HCT116 (cell line): ENCODE data around the gene SCARB1. TPM values are rescaled to one million over a fixed set of nuclear protein-coding genes. Genes with fewer than 3 reads are reported as not detected.

ENCODE experiments used
- ATAC-seq: fragments of 200-7000 bp; cut with Tn5 transposase; 2 replicates; pipeline ENCODE4 v1.9.1; 2020; ENCODE audit warnings: mild to moderate bottlenecking, moderate library complexity
- BruUV-seq: library from RNA; stranded (reverse); fragments of 400-500 nt; replicated peaks from 2 replicates; lab custom pipeline; 2021; lab: Mats Ljungman, UMichigan
- CTCF ChIA-PET: fragments of 300-600 bp; sonication (Branson Sonifier 250); formaldehyde crosslinking; loops from one replicate; lab custom pipeline; 2021; ENCODE audit warnings: antibody characterized with exemption; lab: Charles Lee
- POLR2A ChIA-PET: fragments of 300-600, 350-600 bp; sonication (Branson Sonifier 250); formaldehyde crosslinking; loops from one replicate; lab custom pipeline; 2021; ENCODE audit warnings: antibody characterized with exemption; lab: Charles Lee
- RAD21 ChIA-PET, 2 experiments: fragments of 300-600 bp; sonication (Branson Sonifier 250); formaldehyde crosslinking; loops; one replicate each; lab custom pipeline; 2023; ENCODE audit warnings: low total read pairs in 2 of 2; ENCODE audit not compliant: uncharacterized antibody in 2 of 2, unreplicated experiment in 2 of 2, low non-redundant PET in 1 of 2; lab: Charles Lee
- DNase-seq: peaks from one replicate; pipeline ENCODE4 v3.0.0-alpha.2; 2010; ENCODE audit warnings: low read depth, low spot score
- H2AFZ ChIP-seq: fragments of 200-600 bp; shearing (Covaris generic), sonication (generic); 2 replicates; pipeline ENCODE4 v1.6.1; 2017; ENCODE audit warnings: low read depth, mixed run types, mixed read lengths, antibody characterized with exemption, low read length; ENCODE audit not compliant: poor library complexity, severe bottlenecking
- H3K27ac ChIP-seq: 2 replicates; pipeline ENCODE4 v1.5.1; 2012; ENCODE audit warnings: low read depth, low read length
- H3K27me3 ChIP-seq: fragments of 200-600 bp; sonication (generic); 2 replicates; pipeline ENCODE4 v1.6.1; 2016; ENCODE audit warnings: mixed run types, low read length, mixed read lengths; ENCODE audit not compliant: insufficient read depth
- H3K36me3 ChIP-seq, 2 experiments: fragments of 200-500 bp in 1 of 2; fragments of 200-600 bp in 1 of 2; sonication (Bioruptor generic) in 1 of 2; sonication (generic) in 1 of 2; 2 replicates each; pipeline versions ENCODE4 v1.5.1 to v1.6.1; 2014 to 2016; ENCODE audit warnings: low read length in 2 of 2, inconsistent platforms in 1 of 2, mixed read lengths in 1 of 2, mixed run types in 1 of 2; ENCODE audit not compliant: insufficient read depth in 2 of 2, control insufficient read depth in 1 of 2
- H3K4me1 ChIP-seq, 2 experiments: fragments of 200-600 bp in 1 of 2; sonication (generic) in 1 of 2; 2 replicates each; pipeline versions ENCODE4 v1.5.1 to v1.6.1; 2012 to 2017; ENCODE audit warnings: low read length in 2 of 2, inconsistent platforms in 1 of 2, mild to moderate bottlenecking in 1 of 2, mixed read lengths in 1 of 2, mixed run types in 1 of 2, moderate library complexity in 1 of 2; ENCODE audit not compliant: insufficient read depth in 2 of 2, control insufficient read depth in 1 of 2
- H3K4me2 ChIP-seq: fragments of 200-600 bp; sonication (generic); 2 replicates; pipeline ENCODE4 v1.6.1; 2017; ENCODE audit warnings: mixed run types, low read length, mixed read lengths
- H3K4me3 ChIP-seq, 2 experiments: fragments of 200-600 bp in 1 of 2; sonication (generic) in 1 of 2; replicated peaks in 1 of 2; 2 replicates each; pipeline ENCODE4 v1.5.1; 2011 to 2016; ENCODE audit warnings: low read length in 2 of 2, control low read depth in 1 of 2, low read depth in 1 of 2, mild to moderate bottlenecking in 1 of 2, mixed read lengths in 1 of 2, mixed run types in 1 of 2
- H3K79me2 ChIP-seq: fragments of 200-600 bp; sonication (generic); 2 replicates; pipeline ENCODE4 v1.6.1; 2017; ENCODE audit warnings: mild to moderate bottlenecking, mixed run types, low read length, moderate library complexity, mixed read lengths; ENCODE audit not compliant: insufficient read depth
- H3K9ac ChIP-seq: fragments of 200-600 bp; sonication (generic); 2 replicates; pipeline ENCODE4 v1.6.1; 2016; ENCODE audit warnings: low read length, mixed read lengths
- H3K9me2 ChIP-seq: fragments of 200-600 bp; sonication (generic), shearing (Covaris generic); 2 replicates; pipeline ENCODE4 v1.6.1; 2017; ENCODE audit warnings: mixed run types, mild to moderate bottlenecking, moderate library complexity; ENCODE audit not compliant: insufficient read depth
- H3K9me3 ChIP-seq, 2 experiments: fragments of 200-500 bp in 1 of 2; fragments of 200-600 bp in 1 of 2; sonication (Bioruptor generic) in 1 of 2; sonication (generic) in 1 of 2; 2 replicates each; pipeline ENCODE4 v1.6.1; 2014 to 2017; ENCODE audit warnings: low read length in 2 of 2, mixed read lengths in 2 of 2, inconsistent platforms in 1 of 2, low read depth in 1 of 2, mild to moderate bottlenecking in 1 of 2, mixed run types in 1 of 2, moderate library complexity in 1 of 2; ENCODE audit not compliant: control insufficient read depth in 1 of 2, insufficient read depth in 1 of 2
- H4K20me1 ChIP-seq: fragments of 200-600 bp; sonication (generic), shearing (Covaris generic); 2 replicates; pipeline ENCODE4 v1.6.1; 2017; ENCODE audit warnings: mixed run types, mild to moderate bottlenecking, moderate library complexity; ENCODE audit not compliant: insufficient read depth
- CTCF ChIP-seq, 3 experiments: fragments of 200-600 bp in 1 of 3; sonication (generic) in 1 of 3; IDR thresholded peaks in 2 of 3; conservative IDR thresholded peaks in 1 of 3; 2 replicates each; pipeline ENCODE4 v1.5.1; 2012 to 2017; ENCODE audit warnings: low read depth in 2 of 3, low read length in 2 of 3, antibody characterized with exemption in 1 of 3, borderline replicate concordance in 1 of 3, control low read depth in 1 of 3, mild to moderate bottlenecking in 1 of 3, mixed read lengths in 1 of 3, mixed run types in 1 of 3, moderate library complexity in 1 of 3; ENCODE audit not compliant: insufficient read depth in 1 of 3
- POLR2AphosphoS5 ChIP-seq: IDR thresholded peaks from 2 replicates; pipeline ENCODE4 v1.6.1; 2011; ENCODE audit warnings: mild to moderate bottlenecking, low read depth, low read length, moderate library complexity
- REST ChIP-seq: IDR thresholded peaks from 2 replicates; pipeline ENCODE4 v1.6.1; 2012; ENCODE audit warnings: low read depth
- TCF7L2 ChIP-seq: IDR thresholded peaks from 2 replicates; pipeline ENCODE4 v1.7.0; 2011; ENCODE audit warnings: borderline replicate concordance, inconsistent platforms; ENCODE audit not compliant: insufficient read depth, insufficient read length; ENCODE audit errors: extremely low read depth
- YY1 ChIP-seq: IDR thresholded peaks from 2 replicates; pipeline ENCODE4 v1.6.1; 2011; ENCODE audit warnings: low read length, low read depth, moderate library complexity, mild to moderate bottlenecking; ENCODE audit not compliant: insufficient replicate concordance; ENCODE audit errors: extremely low read depth
- intact Hi-C: fragments of 100-400 bp; cut with micrococcal nuclease; formaldehyde crosslinking; loops from 2 replicates; pipeline ENCODE4 v1.10.0; 2022
- total RNA-seq: library from RNA; stranded (reverse); gene quantifications from one replicate; pipeline ENCODE4 v1.2.1, GENCODE V29; 2021; ENCODE audit not compliant: unreplicated experiment

Gene SCARB1
- total RNA-seq, 1 experiment from 2014 or later = 95.5 TPM

- Histone ChIP-seq H3K4me1 (peaks cover 53 to 66% of the 10 kb centered on the region in 2 experiments), H3K27ac (peak overlapping the region; percentile 51), H3K27me3 (no peaks in the 10 kb centered on the region), H3K4me2 (peak overlapping the region; percentile 73), H2AFZ (peak overlapping the region; percentile 68), H3K36me3 (no peaks in the 10 kb centered on the region), H3K4me3 (peak overlapping the region; percentile 21 to 45), H3K9me2 (no peaks in the 10 kb centered on the region), H3K9me3 (no peaks in the 10 kb centered on the region), H4K20me1 (no peaks in the 10 kb centered on the region), H3K9ac (peak overlapping the region; percentile 29; the same call in 1 of the 2 replicates), H3K79me2 (no peaks in the 10 kb centered on the region)
- RAD21 ChIA-PET = interaction anchor here in 1 of 2 experiments (0.9 kb wide), 2 partner anchors 24 to 26 kb away, joined by 3 to 4 read pairs; no protein-coding TSS in a partner anchor
- intact Hi-C loops = loop anchor here (10.0 kb wide), 1 partner anchor 226 kb away; no protein-coding TSS in a partner anchor
- no peak for TF ChIP-seq REST
- TF ChIP-seq POLR2AphosphoS5 = peak; percentile 56; the same call in 1 of the 2 replicates
- TF ChIP-seq YY1 = peak; percentile 74
- TF ChIP-seq TCF7L2 = peak; percentile 88
- peak in 2 of 3 experiments; percentile 9 to 38; a peak in 2 of 6 replicates for TF ChIP-seq CTCF (IDR thresholded peaks at IDR 0.05 in 2 of 3, conservative IDR thresholded peaks at IDR 0.05 in 1 of 3; ENCODE audit: borderline replicate concordance in 1 of 3, insufficient read depth in 1 of 3, low read depth in 2 of 3, low read length in 2 of 3)
- POLR2A ChIA-PET = interaction anchor here (0.9 kb wide), 1 partner anchor 169 kb away, joined by 3 read pairs; no protein-coding TSS in a partner anchor
- DNase-seq (peak; percentile 78), ATAC-seq (peak; percentile 57)
- CTCF ChIA-PET = interaction anchor here (1.2 kb wide), 1 partner anchor 14 kb away, joined by 4 read pairs; no protein-coding TSS in a partner anchor
- BruUV-seq = no TSS peak
Observed at GRCh38 chr12:124740691-124741137, 123.0 kb downstream of the SCARB1 start.
